DMS79 treated with DMSO at 0.1 percent for 48 hours (cell line): ENCODE results near the gene ANKS1A.
A peak's percentile ranks its signal among the peaks of the same experiment; 100 is the strongest.

Experiments used
- DNase-seq: peaks from one replicate; lab custom pipeline; 2025; lab: John Stamatoyannopoulos, UW

ANKS1A gene

DNA sequence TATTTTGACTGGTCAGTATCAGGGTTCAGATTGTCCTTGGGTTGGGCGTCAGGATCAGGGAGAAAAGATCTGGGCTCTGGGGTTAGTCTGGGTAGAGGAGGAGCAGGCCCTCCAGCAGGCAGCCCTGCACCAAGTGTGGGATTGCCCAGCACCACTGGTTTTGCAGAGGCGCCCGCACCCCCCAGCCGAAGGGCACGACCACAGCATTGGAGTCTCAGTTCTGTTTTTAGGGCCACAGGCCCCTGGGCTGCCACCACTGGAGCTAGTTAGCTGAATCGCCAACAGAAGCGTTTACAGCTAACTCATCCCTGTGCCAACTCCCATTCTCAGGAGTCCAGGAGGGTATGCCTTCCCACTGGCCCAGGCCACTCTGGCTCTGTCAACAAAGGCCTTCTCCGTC is 167.9 kb downstream of the ANKS1A start:
- no peak for DNase-seq

DNA sequence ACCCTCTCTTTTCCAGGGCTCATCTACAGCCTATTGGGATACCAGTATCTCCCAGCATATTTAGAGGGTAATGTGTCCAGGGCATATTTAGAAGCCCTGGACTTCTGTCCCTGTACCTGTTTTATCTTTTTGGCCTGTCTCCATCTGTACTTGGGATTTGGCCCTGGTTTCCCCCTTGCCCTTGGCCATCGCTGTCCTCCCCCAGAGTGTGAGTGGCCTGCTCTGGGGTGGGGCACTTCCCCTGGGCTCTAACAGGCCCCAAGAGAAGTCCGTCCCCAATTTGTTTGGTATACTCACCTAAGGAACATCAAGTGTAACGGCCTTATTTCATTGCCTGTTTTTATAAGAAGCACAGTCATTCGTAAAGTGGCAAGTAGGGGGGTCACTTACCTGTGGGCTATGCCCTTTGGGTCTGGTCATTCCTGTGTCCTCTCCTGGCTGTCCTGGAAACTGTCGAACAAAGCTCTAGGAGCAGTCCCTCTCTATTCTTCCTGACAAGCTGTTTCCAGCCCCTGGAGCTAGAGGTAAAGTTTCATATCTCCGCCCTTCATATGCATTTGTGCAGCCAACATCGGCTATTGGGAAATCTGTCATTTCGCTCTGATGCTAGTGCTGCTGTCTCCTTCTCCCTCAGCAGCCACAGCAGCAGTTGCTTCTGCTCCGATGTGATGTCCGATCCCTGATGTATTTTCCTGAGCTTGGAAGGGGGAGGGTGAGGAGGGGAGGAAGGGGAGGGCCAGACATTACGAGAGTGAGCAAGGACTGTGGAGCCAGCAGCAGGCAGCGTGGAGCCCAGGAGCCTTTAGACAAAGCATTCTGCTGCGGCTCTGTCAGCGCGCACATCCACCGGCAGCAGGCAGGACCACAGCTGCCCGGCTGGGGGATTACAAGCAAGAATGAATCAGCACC is 168.6 kb downstream of the ANKS1A start:
- no peak for DNase-seq

- no peak for DNase-seq
Observed at GRCh38 chr6:35058358-35058675, 169.3 kb downstream of the ANKS1A start.

GRCh38 chr6:35058865-35059522 is 169.9 kb downstream of the ANKS1A start:
- no peak for DNase-seq

DNA sequence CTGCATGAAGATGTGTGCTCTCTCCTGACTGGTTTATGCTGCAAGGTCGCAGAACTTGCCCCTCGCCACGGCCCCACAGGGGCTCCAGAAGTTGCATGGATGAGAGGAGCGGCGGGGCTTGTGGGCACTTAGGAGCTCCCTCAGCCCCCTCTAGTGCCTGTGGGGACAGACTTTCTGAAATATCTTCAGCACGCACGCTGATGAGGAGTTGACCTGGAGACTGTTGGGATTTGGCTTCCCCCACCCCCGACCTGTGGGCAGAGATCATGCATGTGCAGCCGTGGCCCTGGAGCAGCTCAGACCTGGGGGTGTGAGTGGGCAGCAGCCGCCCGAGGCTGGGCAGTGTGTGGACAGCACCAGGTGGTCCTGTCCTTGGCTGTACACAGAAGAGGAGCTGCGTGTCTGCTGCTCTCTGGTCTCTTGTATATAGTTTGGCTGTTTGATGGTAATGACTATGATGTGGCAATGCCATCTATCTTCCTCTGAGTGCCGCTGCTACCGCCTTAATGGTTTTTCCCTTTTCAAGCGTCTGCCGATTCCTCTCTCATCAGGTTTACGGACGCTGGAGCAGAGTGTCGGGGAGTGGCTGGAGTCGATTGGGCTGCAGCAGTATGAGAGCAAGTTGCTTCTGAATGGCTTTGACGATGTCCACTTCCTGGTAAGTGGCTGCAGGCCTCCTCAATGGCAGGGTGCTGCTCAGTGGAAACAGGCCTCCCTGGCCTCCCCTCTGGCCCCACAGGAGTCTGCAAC is 170.7 kb downstream of the ANKS1A start:
- DNase-seq = no peak

DNA sequence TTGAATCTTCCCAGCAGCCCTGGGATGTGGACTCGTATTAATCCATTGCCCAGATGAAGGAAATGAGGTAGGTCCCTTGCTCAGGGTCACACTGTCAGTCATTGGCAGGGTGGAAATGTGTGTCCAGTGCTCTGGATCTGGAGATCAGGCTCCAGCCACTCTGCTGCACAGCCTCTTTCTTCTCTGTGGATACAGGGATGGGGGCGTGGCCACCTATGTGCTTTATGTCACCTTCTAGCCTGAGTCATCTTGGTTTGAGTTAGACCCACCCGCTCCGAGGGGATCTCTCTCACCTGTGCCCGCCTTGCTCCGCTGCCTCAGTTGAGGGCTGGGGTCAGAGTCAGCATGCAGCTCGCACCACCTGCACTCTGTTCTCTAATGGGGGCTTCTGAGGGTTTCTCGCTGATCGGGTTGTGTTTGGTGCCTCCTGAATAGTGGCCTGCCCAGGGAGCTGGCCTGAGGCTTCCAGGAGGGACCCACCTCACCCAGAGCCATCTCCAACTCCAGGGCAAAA is 172.1 kb downstream of the ANKS1A start:
- DNase-seq = no peak

DNA sequence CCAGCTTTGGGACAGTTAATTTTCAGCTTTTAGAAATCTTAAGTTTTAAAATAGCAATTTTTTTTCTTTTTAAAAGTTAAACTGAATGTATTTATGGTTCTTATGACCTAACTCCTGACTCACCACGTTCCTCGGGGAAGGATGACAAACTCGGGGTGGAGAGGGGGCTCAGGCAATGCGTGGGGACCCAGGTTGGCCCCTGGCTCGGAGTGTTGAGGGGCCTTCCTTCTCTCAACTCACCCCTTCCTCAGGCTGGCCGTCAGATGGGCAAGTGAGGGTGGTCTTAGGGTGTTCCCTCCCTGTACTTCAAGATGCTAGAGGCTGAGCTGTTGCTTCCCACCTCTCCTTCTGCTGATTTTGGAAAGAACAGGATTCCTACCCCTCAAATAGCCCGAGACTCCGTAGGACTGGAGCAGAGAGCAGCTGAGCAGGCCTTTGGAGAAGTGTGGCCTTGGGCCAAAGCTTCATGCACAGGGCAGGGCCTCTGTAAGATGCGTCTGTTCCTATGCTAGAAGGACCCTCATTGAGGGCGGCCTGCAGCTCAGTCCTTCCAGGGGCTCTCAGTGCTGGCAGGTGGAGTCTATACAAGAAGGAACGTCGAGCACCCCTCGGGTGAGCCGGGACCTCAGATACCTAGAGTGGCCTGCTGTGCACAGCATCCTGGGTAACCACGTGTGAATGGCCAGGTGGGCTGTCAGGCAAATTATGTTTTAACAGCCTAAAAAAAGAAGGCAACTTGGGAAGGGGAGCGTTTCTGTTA is 172.8 kb downstream of the ANKS1A start:
- DNase-seq = no peak

DNA sequence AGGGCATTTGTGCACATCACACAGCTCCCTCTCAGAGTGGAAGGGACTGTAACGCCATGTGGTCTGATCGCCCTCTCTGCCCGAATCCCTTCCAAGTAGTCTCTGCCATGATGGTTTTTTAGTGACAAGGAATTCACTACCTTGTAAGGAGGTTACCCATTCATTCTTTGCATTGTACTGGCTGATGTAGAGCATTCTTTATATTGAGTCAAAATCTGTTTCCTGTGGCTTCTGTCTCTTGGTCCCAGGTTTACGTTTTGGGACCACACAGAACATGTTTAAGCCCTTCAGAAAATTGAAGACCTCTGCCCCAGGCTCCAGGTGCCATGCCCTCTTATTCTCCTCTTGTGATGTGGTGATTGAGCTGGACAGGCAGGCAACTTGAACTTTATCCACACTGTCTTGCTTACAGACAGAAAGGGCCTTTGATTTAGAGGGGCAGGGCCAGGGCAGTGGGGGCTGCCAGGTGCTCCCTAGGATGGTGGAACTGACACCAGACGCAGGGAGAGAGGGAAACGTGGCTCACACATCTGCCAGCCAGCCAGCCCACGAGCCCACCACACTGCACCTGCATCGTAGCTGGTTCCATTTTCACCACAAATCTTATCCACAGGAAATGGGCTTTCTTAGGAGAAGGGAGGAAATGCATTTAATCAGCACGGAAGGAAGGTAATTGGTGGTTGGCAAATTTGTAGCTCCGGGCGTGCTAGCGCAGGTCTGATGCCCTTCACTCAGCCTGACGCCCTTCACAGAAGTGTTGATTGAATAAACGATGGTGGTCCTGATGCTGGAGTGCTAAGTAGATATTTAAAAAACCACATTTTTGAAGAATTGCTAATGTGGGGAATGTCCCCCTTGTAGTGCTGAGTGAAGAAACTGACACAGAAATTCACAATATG is 173.9 kb downstream of the ANKS1A start:
- peak; percentile 5 for DNase-seq

DNA sequence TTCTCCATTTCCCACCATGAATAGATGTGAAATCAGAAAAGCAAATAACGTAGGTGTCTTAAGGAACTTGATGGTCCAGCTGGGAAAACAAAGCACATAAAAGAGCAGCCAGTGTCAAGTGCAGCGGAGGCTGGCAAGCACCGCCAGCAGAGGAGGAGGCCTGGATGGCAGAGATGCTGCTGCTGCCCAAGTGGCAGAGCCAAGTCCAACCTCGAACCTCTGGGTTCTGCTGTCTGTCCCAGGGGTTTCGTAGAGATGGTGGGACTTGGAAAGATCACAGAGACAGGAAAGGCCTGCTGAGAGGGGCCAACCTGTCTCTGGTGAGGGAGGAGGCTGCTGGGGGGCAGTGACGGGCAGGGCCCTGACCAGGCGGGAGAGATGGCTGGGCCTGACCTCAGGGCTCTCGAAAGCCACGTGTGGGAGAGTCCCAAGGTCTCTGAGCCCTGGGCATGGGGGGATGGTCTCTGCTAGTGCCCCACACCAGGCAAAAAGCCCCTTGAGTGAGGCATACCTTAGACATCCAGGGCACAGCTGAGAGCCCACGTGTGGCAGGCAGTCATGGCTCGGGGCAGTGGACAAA is 174.7 kb downstream of the ANKS1A start:
- DNase-seq = no peak

DNA sequence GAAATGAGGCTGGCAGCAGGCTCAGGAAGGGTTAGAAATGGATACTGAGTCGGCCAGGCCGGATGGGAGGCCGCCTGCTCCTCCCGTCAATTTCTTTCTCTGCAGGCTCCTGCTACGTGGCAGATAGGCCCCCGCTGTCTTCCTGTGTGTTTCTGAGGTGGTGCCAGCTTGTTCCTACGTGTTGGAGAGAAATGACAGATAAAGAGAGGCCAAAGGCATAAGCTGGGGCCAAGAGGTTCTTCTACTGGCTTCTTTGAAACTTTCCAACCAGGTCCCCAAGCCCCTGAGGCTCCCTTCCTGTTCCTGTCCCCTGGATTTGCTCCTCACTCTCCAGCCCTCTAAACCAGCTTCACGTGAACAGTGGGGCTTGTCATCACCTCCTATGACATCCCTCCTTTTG is 175.2 kb downstream of the ANKS1A start:
- DNase-seq = no peak

GRCh38 chr6:35064757-35065440 is 175.8 kb downstream of the ANKS1A start:
- DNase-seq = no peak

GRCh38 chr6:35065441-35065800 is 176.4 kb downstream of the ANKS1A start:
- no peak for DNase-seq

GRCh38 chr6:35065870-35066269 is 176.8 kb downstream of the ANKS1A start:
- DNase-seq = no peak

DNA sequence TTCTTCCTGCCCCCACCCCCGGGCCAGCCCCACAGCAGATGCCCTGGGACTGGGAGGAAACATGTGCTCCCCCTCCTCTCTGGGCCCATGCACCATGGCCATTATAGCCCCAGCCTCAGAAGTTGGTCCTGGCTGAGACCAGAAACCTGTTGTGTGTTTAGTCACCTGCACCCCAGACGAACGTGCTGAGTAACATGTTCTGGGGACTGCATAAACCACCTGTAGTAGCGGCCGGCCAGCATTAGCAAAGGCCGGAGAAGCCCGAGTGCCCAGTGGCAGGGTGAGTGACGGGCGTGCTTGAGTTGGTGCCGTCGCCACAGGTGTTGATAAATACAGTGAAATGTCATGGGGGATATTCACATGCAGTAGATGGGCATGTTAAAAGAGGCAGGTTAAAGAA is 178.2 kb downstream of the ANKS1A start:
- no peak for DNase-seq

DNA sequence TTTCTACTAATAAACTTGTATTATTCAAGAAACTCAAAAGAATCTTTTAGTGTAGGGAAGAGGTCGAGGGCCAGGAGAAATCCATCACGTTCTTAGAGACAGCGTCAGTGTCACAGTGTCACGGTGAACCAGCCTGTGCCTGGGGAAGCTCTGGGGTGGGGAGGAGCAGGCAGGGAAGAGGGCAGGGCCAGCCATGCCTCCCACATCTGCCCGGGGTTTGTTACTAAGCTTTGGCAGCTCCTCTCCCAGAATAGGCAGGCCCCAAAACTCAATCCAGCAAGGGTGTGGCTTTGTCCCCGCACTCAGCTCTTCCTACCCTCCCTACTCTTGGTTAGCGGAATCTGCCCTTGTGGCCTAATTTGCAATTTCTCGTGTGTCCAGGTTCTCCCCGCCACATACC is 179.2 kb downstream of the ANKS1A start:
- DNase-seq = no peak

DNA sequence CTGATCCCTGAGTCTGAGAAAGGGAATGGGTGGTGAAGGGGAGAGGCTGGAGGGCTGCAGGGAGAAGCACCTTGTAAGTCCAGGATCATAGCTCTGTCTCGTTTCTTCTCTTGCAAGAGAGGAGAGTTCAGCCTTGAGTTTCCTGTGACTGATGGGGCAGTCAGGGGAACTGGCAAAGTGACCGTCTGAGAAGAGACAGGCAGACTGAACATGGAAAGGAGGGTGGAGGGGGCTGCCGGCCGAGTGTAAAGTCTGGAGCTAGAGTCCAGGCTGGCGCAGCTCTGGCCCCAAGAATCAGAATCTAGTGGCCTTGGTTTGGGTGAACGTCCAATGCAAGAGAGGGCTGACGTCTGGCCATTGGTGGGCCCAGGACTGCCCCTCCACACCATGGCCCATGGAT is 179.6 kb downstream of the ANKS1A start:
- no peak for DNase-seq

GRCh38 chr6:35069262-35069661 is 180.2 kb downstream of the ANKS1A start:
- no peak for DNase-seq

- no peak for DNase-seq
Observed at GRCh38 chr6:35070111-35070510, 181.1 kb downstream of the ANKS1A start.

- DNase-seq = no peak
Observed at GRCh38 chr6:35071347-35071994, 182.4 kb downstream of the ANKS1A start.
